ENCODE results near the gene PPP1R13B.
"Not testable (repeated sequence)": the region's sequence is repeated elsewhere in the genome, so short reads cannot be mapped to it uniquely, and the experiment has no call there.

The PPP1R13B gene

DNA sequence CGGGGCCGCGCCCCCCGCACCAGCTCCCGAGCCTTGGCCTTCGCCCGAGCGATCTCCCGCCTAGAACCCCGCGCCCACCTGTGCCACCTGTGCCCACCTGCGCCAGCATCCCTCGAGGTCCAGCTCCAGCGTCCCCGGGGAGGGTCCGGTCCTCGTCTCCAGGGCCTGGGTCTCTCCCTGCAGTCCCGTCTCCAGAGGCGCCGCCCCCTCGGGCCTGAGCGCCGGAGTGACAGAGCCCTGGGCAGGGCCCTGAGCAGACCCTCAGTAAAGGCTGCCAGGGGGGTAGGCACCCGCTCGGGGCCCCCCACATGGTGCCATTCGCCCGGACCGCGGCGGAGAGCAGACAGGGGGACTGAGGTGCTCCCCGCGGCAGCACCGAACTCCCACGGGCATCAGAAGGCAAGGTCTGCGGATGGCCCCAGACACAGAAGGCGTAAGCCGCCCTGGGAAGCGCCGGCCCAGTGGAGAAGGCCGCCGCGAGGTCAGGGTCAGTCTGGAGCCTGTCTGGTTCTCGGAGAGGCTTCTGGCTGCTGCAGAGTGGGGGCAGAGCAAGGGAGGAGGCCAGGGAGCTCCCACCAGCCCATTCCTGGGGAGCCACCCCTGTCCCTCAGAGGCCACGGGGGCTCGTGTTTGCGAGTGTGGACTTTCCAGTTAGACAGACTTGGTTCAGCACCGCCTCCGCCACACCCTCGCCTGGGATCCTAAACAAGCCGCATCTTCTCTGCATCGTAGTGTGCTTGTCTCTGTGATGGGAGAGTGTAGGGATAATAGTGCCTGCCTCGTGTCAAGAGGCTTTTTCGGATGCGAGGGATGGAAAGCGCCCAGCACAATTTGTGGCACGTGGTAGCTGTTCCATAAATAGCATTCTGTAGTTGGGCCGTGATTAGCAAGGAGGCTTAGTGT is 1.1 kb upstream of the PPP1R13B start:
- TF ChIP-seq, protein P1, sequence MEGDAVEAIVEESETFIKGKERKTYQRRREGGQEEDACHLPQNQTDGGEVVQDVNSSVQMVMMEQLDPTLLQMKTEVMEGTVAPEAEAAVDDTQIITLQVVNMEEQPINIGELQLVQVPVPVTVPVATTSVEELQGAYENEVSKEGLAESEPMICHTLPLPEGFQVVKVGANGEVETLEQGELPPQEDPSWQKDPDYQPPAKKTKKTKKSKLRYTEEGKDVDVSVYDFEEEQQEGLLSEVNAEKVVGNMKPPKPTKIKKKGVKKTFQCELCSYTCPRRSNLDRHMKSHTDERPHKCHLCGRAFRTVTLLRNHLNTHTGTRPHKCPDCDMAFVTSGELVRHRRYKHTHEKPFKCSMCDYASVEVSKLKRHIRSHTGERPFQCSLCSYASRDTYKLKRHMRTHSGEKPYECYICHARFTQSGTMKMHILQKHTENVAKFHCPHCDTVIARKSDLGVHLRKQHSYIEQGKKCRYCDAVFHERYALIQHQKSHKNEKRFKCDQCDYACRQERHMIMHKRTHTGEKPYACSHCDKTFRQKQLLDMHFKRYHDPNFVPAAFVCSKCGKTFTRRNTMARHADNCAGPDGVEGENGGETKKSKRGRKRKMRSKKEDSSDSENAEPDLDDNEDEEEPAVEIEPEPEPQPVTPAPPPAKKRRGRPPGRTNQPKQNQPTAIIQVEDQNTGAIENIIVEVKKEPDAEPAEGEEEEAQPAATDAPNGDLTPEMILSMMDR (IDR thresholded peaks at IDR 0.05; ENCODE audit: extremely low read depth, missing control alignments) = no peak
- DNase-seq (ENCODE audit: low spot score) = no peak

DNA sequence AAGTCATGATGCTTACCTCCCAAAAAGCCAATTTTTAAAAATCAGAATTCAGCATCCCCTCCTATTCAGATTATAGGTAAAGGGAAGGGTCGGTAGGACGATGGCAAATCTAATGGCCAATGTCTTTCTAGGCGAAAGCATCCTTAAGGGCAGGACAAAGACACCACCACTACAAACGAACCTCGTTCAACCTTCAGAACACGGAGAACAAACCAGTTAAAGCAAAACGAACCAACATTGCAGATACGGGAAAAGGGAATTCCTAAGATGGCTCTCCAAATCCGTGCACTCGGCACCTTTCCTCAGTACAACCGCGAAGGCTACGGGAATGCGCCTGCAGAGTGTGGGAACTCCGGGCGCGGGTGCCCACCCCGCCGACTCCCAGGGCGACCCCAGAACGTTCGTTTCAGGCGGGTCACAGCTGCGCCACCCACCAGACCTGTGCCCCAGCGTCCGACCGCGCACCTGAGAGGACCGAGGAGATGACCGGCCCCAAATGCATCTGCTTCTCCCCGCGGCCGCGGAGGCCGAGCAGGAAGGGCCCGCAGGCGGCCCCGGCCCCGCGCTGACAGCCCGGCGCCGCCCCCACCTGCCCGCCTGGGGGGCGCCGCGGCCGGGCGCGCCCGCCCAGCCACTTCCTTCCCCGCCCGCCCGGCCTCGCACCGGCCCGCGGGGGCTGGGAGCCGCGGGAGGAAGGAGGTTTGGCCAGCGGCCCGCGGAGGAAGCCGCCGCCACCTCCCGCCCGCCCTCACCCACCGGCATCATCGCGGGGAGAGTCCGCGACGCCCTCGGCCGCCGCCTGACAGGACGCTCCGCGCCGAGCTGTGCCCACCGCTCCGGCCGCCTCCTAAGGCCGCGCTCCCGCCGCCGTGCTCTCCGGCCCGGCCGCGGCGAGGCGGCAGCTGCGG is 578 bp downstream of the PPP1R13B start:
- DNase-seq (ENCODE audit: low spot score) = peak; percentile 78
- TF ChIP-seq, protein P1 (IDR thresholded peaks at IDR 0.05; ENCODE audit: extremely low read depth, missing control alignments) = no peak

DNA sequence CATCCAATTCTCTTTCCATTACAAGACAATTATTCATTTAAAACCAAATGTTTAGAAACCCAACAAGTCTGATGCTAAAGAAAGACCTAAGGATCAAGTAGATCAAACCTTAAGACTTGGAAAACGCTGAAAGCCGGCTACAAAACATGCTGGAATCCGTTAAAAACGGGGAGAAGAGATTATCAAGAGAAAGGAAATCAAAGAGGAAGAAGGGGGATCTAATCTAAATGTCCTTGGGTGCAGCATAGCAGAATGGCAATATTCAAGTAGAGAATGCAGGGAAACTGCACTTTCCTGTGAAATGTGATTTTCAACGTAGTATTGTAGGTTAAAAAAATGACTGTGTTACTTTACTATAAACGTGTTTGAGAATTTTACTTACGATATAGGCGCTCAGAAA is 1.3 kb downstream of the PPP1R13B start:
- DNase-seq (ENCODE audit: low spot score) = no peak
- TF ChIP-seq, protein P1 (IDR thresholded peaks at IDR 0.05; ENCODE audit: extremely low read depth, missing control alignments) = no peak

DNA sequence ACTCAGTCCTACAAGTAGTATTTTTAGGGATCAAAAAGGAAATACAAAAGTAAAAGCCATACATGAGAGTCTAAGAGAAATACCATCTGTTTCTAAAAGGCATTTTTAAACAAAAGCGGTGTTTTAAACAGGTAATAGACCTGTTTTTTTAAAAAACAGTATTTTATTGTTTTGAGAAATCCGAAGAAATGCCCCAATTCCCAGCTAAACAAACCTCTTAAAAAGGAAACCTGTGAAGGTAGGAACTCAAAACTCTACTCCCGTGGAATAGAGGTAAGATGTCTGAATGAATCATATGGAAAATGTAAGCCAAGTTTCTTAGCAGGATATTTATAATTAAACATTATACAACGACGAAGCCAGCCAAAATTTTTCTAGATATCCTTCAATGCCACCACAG is 2.0 kb downstream of the PPP1R13B start:
- TF ChIP-seq, protein P1 (IDR thresholded peaks at IDR 0.05; ENCODE audit: extremely low read depth, missing control alignments) = no peak
- no peak for DNase-seq (ENCODE audit: low spot score)

DNA sequence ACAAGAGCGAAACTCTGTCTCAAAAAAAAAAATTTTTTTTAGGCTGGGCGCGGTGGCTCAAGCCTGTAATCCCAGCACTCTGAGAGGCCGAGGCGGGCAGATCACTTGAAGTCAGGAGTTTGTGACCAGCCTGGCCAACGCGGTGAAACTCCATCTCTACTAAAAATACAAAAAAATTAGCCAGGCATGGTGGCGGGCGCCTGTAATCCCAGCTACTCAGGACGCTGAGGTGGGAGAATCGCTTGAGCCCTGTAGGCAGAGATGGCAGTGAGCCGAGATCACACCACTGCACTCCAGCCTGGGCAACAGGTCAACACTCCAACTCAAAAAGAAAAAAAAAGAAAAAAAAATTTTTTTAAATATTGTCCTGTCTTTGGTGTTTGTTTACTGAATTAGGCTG is 6.1 kb downstream of the PPP1R13B start:
- DNase-seq (ENCODE audit: low spot score) = not testable (repeated sequence)

DNA sequence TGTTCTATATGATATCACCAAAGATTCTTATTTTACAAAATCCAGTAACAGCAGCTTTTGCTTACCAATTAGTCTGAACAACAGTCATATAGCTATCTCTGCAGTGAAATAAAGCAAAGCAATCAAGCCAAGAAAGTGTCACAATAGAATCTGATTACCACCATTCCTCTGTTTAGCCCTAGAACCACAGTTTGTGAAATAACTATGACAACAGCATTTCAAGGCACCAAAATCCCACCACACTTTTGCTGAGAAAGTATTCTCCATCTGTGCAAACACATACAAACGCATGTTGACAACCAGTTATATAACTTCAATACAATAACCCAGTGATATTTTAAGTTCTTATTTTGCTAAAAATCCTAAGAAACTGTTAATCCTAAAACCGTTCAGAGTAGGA is 7.4 kb downstream of the PPP1R13B start:
- DNase-seq (ENCODE audit: low spot score) = no peak
- TF ChIP-seq, protein P1 (IDR thresholded peaks at IDR 0.05; ENCODE audit: extremely low read depth, missing control alignments) = no peak

DNA sequence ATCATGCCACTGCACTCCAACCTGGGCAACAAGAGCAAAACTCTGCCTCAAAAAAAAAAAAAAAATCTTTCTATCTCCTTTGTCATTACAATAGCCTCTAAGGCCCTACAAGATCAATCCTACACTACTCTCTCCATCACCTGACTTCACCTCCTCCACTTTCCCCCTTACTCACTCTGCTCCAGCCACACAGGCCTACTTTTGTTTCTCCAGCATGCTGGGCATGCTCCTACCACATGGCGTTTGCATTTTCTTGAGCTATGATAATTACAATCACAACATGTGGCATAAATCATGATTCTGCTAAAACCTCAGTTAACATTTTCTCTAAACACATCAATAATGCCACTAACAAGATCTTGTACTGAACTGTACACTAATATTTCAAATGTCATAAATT is 7.8 kb downstream of the PPP1R13B start:
- no peak for DNase-seq (ENCODE audit: low spot score)
- TF ChIP-seq, protein P1 (IDR thresholded peaks at IDR 0.05; ENCODE audit: extremely low read depth, missing control alignments) = no peak

All from GM20000 (cell line).